ENCODE results near the gene DDX27. TPM values are rescaled to one million over a fixed set of nuclear protein-coding genes. Genes with fewer than 3 reads are reported as not detected.
A peak's percentile ranks its signal among the peaks of the same experiment; 100 is the strongest.
"Not testable (repeated sequence)": the region's sequence is repeated elsewhere in the genome, so short reads cannot be mapped to it uniquely, and the experiment has no call there.

The DDX27 gene
- total RNA-seq, 4 donors from 2014 or later = 22.3 to 32.5 (median 29.8) TPM

GRCh38 chr20:49187851-49188641, 31.2 kb upstream of the DDX27 start, which contains the start of gene STAU1:
Gene STAU1, minus strand, starts transcription at chr20:49188334. Its CDS starts 22,133 bp downstream, at chr20:49166201.
- 0 to 1% methylated on average over 11 to 31 of the region's 89 CpGs for WGBS, 2 donors (ENCODE audit: low coverage in 1 of 2)
- H3K4me3 ChIP-seq = peak within 1 kb of the TSS; percentile 75 to 86
- no peaks in the 10 kb centered on the region for H3K36me3 ChIP-seq
- peak; percentile 100 for ATAC-seq
- no peaks in the 10 kb centered on the region for H3K9me3 ChIP-seq
- H3K4me1 ChIP-seq = peaks cover 0 to 46% (median 8%) of the 10 kb centered on the region in 3 donors
- H3K27me3 ChIP-seq = no peaks in the 10 kb centered on the region
- TF ChIP-seq POLR2AphosphoS5 (IDR thresholded peaks at IDR 0.05) (peak; percentile 82), CTCF (IDR thresholded peaks at IDR 0.05) (no peak), EP300 (IDR thresholded peaks at IDR 0.05) (no peak), POLR2A (IDR thresholded peaks at IDR 0.05) (peak; percentile 63 to 78)
- peak within 1 kb of the TSS; percentile 78 to 98 (median 94) for H3K27ac ChIP-seq

GRCh38 chr20:49192944-49193518, 26.2 kb upstream of the DDX27 start:
- ATAC-seq, H3K4me3 ChIP-seq, H3K9me3 ChIP-seq, H3K27ac ChIP-seq, H3K4me1 ChIP-seq, H3K36me3 ChIP-seq, H3K27me3 ChIP-seq: not testable (repeated sequence)
- WGBS, 2 donors (ENCODE audit: low coverage in 1 of 2) = 72 to 90% methylated on average over 2 to 7 of the region's 11 CpGs

- WGBS, 2 donors (ENCODE audit: low coverage in 1 of 2) = 100% methylated on average over 2 of the region's 4 CpGs; no CpG with 5 or more reads in 1 of the 2 donors
- no peak overlapping the region for H3K27ac ChIP-seq
- no peaks in the 10 kb centered on the region for H3K36me3 ChIP-seq
- no peaks in the 10 kb centered on the region for H3K4me1 ChIP-seq
- H3K27me3 ChIP-seq = no peaks in the 10 kb centered on the region
- no peak overlapping the region for H3K4me3 ChIP-seq
- ATAC-seq = no peak
- no peaks in the 10 kb centered on the region for H3K9me3 ChIP-seq
- TF ChIP-seq EP300 (IDR thresholded peaks at IDR 0.05) = no peak
- no peak for TF ChIP-seq CTCF (IDR thresholded peaks at IDR 0.05)
- TF ChIP-seq POLR2AphosphoS5 (IDR thresholded peaks at IDR 0.05) = no peak
- TF ChIP-seq POLR2A (IDR thresholded peaks at IDR 0.05) = no peak
Observed at GRCh38 chr20:49199729-49200293, 19.4 kb upstream of the DDX27 start.

GRCh38 chr20:49203011-49203410, 16.2 kb upstream of the DDX27 start:
- no peaks in the 10 kb centered on the region for H3K9me3 ChIP-seq
- H3K4me3 ChIP-seq = no peak overlapping the region
- no peaks in the 10 kb centered on the region for H3K27me3 ChIP-seq
- H3K4me1 ChIP-seq = no peaks in the 10 kb centered on the region
- TF ChIP-seq CTCF (IDR thresholded peaks at IDR 0.05) (no peak), POLR2A (IDR thresholded peaks at IDR 0.05) (no peak), EP300 (IDR thresholded peaks at IDR 0.05) (no peak), POLR2AphosphoS5 (IDR thresholded peaks at IDR 0.05) (no peak)
- H3K27ac ChIP-seq = no peak overlapping the region
- no peaks in the 10 kb centered on the region for H3K36me3 ChIP-seq
- ATAC-seq = no peak
- 90 to 92% methylated on average over 2 to 5 of the region's 7 CpGs for WGBS, 2 donors (ENCODE audit: low coverage in 1 of 2)

DNA sequence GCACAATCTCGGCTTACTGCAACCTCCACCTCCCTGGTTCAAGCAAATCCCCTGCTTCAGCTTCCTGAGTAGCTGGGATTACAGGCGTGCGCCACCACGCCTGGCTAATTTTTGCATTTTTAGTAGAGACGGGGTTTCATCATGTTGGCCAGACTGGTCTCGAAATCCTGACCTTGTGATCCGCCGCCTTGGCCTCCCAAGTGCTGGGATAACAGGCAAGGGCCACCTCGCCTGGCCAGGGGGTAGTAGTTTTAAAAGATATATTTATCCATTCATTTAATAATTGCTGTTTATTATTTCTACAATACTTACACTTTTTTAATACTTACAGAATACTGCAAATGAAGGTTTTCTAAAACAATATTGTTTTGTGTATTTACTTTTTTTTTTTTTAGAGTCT, 15.5 kb upstream of the DDX27 start:
- no peak overlapping the region for H3K27ac ChIP-seq
- no peak overlapping the region for H3K4me3 ChIP-seq
- H3K36me3 ChIP-seq = no peaks in the 10 kb centered on the region
- no peak for ATAC-seq
- no peaks in the 10 kb centered on the region for H3K9me3 ChIP-seq
- H3K27me3 ChIP-seq = no peaks in the 10 kb centered on the region
- no peaks in the 10 kb centered on the region for H3K4me1 ChIP-seq
- 62 to 90% methylated on average over 9 of the region's 9 CpGs for WGBS, 2 donors (ENCODE audit: low coverage in 1 of 2)
- no peak for TF ChIP-seq POLR2AphosphoS5 (IDR thresholded peaks at IDR 0.05)
- TF ChIP-seq CTCF (IDR thresholded peaks at IDR 0.05) = no peak
- TF ChIP-seq POLR2A (IDR thresholded peaks at IDR 0.05) = no peak
- no peak for TF ChIP-seq EP300 (IDR thresholded peaks at IDR 0.05)

All from gastroesophageal sphincter (tissue), 4 donors.